IMR-90 (cell line): ENCODE measurements around the gene DBT. TPM values are rescaled to one million over a fixed set of nuclear protein-coding genes. Genes with fewer than 3 reads are reported as not detected.
A peak's percentile ranks its signal among the peaks of the same experiment; 100 is the strongest.
"Not testable (repeated sequence)": the region's sequence is repeated elsewhere in the genome, so short reads cannot be mapped to it uniquely, and the experiment has no call there.

Experiments used
- ATAC-seq: fragments of 200-7000 bp; cut with Tn5 transposase; 2 replicates; pipeline ENCODE4 v1.9.1; 2020; ENCODE audit warnings: low read depth, mild to moderate bottlenecking, moderate library complexity
- BruUV-seq: library from RNA; stranded (reverse); fragments of 400-500 nt; replicated peaks from 2 replicates; lab custom pipeline; 2021; lab: Mats Ljungman, UMichigan
- CTCF ChIA-PET: fragments of 300-600 bp; formaldehyde crosslinking; extraction: SDS; loops from one replicate; lab custom pipeline; 2021; ENCODE audit warnings: antibody characterized with exemption; lab: Yijun Ruan, JAX
- POLR2A ChIA-PET: fragments of 300-600 bp; sonication (Branson Sonifier 250); formaldehyde crosslinking; loops from one replicate; lab custom pipeline; 2022; ENCODE audit warnings: antibody characterized with exemption; ENCODE audit not compliant: unreplicated experiment; lab: Charles Lee
- DNase-seq: peaks from one replicate; pipeline ENCODE4 v3.0.0; 2013
- H2AFZ ChIP-seq: replicated peaks from 2 replicates; pipeline ENCODE3; 2013; ENCODE audit warnings: low read length, mild to moderate bottlenecking; ENCODE audit not compliant: poor library complexity
- H2AK5ac ChIP-seq: 2 replicates; pipeline ENCODE4 v1.6.1; 2013; ENCODE audit warnings: low read depth, low read length, inconsistent platforms
- H2AK9ac ChIP-seq: replicated peaks from 2 replicates; pipeline ENCODE3; 2013; ENCODE audit warnings: mild to moderate bottlenecking, low read depth, low read length, moderate library complexity; ENCODE audit not compliant: poor library complexity
- H2BK120ac ChIP-seq: 2 replicates; pipeline ENCODE4 v1.6.1; 2013; ENCODE audit warnings: low read depth, low read length, inconsistent platforms
- H2BK15ac ChIP-seq: 3 replicates; pipeline ENCODE4 v1.6.1; 2013; ENCODE audit warnings: low read depth, low read length, inconsistent platforms
- H2BK20ac ChIP-seq: 2 replicates; pipeline ENCODE4 v1.6.1; 2013; ENCODE audit warnings: low read depth, mild to moderate bottlenecking, inconsistent platforms, low read length, moderate library complexity
- H2BK5ac ChIP-seq: 2 replicates; pipeline ENCODE4 v1.6.1; 2013; ENCODE audit warnings: mild to moderate bottlenecking, low read depth, low read length, inconsistent platforms; ENCODE audit not compliant: poor library complexity, severe bottlenecking
- H3K14ac ChIP-seq: replicated peaks from 2 replicates; pipeline ENCODE4 v1.6.1; 2013; ENCODE audit warnings: low read depth, low read length, inconsistent platforms
- H3K18ac ChIP-seq: 2 replicates; pipeline ENCODE4 v1.6.1; 2013; ENCODE audit warnings: low read depth, low read length, control low read depth
- H3K23ac ChIP-seq: 2 replicates; pipeline ENCODE4 v1.6.1; 2013; ENCODE audit warnings: low read depth, low read length, inconsistent platforms
- H3K27ac ChIP-seq: 2 replicates; pipeline ENCODE4 v1.5.1; 2013; ENCODE audit warnings: mild to moderate bottlenecking, control low read depth, low read length; ENCODE audit not compliant: insufficient read depth
- H3K27me3 ChIP-seq: 2 replicates; pipeline ENCODE4 v1.6.1; 2013; ENCODE audit warnings: low read length; ENCODE audit not compliant: control insufficient read depth, insufficient read depth
- H3K36me3 ChIP-seq: 2 replicates; pipeline ENCODE4 v1.6.1; 2013; ENCODE audit warnings: low read length, mixed read lengths; ENCODE audit not compliant: control insufficient read depth, insufficient read depth
- H3K4ac ChIP-seq: 2 replicates; pipeline ENCODE4 v1.6.1; 2013; ENCODE audit warnings: low read depth, low read length, inconsistent platforms
- H3K4me1 ChIP-seq: 2 replicates; pipeline ENCODE4 v1.6.1; 2013; ENCODE audit warnings: low read length, mixed read lengths; ENCODE audit not compliant: control insufficient read depth, insufficient read depth
- H3K4me2 ChIP-seq: 2 replicates; pipeline ENCODE4 v1.6.1; 2013; ENCODE audit warnings: low read depth, mild to moderate bottlenecking, control low read depth, low read length, moderate library complexity
- H3K4me3 ChIP-seq: 2 replicates; pipeline ENCODE4 v1.5.1; 2013; ENCODE audit warnings: low read depth, mild to moderate bottlenecking, control low read depth, low read length, moderate library complexity; ENCODE audit not compliant: insufficient read depth
- H3K56ac ChIP-seq: 2 replicates; pipeline ENCODE4 v1.6.1; 2013; ENCODE audit warnings: low read length, inconsistent platforms; ENCODE audit not compliant: insufficient read depth; ENCODE audit errors: extremely low read depth
- H3K79me1 ChIP-seq, 2 experiments: 2 replicates each; pipeline ENCODE4 v1.6.1; 2013; ENCODE audit warnings: low read length in 2 of 2, inconsistent platforms in 1 of 2, low read depth in 1 of 2
- H3K9ac ChIP-seq: 2 replicates; pipeline ENCODE4 v1.6.1; 2013; ENCODE audit warnings: low read depth, low read length, control low read depth
- H3K9me1 ChIP-seq: 2 replicates; pipeline ENCODE4 v1.6.1; 2013; ENCODE audit warnings: low read length, inconsistent platforms; ENCODE audit not compliant: insufficient read depth
- H3K9me3 ChIP-seq: 2 replicates; pipeline ENCODE4 v1.6.1; 2013; ENCODE audit warnings: low read length; ENCODE audit not compliant: control insufficient read depth, insufficient read depth
- H4K20me1 ChIP-seq: 2 replicates; pipeline ENCODE4 v1.6.1; 2013; ENCODE audit warnings: low read length, inconsistent platforms; ENCODE audit not compliant: insufficient read depth
- H4K5ac ChIP-seq: 2 replicates; pipeline ENCODE4 v1.6.1; 2013; ENCODE audit warnings: mild to moderate bottlenecking, low read depth, low read length, control low read depth
- H4K8ac ChIP-seq, 2 experiments: 2 replicates each; pipeline ENCODE4 v1.6.1; 2013; ENCODE audit warnings: low read depth in 2 of 2, low read length in 2 of 2, control low read depth in 1 of 2, inconsistent platforms in 1 of 2
- H4K91ac ChIP-seq: 2 replicates; pipeline ENCODE4 v1.6.1; 2013; ENCODE audit warnings: low read depth, low read length, inconsistent platforms; ENCODE audit not compliant: insufficient read depth
- CEBPB ChIP-seq: IDR thresholded peaks from 2 replicates; pipeline ENCODE4 v1.6.1; 2012; ENCODE audit warnings: low read depth, low read length, improper control_type of control experiment
- WGBS, 2 experiments: methylation state at CpG; one replicate each; pipeline versions ENCODE4 v1.1.5 to v1.1.7; 2013; ENCODE audit warnings: missing lambda C conversion rate in 2 of 2; ENCODE audit not compliant: insufficient read length in 1 of 2; ENCODE audit errors: extremely low coverage in 2 of 2; 5-methylcytosine and 5-hydroxymethylcytosine counted together
- dilution Hi-C: fragments of 300-500 bp; cut with HindIII; formaldehyde crosslinking; loops from one replicate; pipeline ENCODE4 v1.14.3; 2018; ENCODE audit warnings: low sequenced_read_pairs; ENCODE audit not compliant: unreplicated experiment
- in situ Hi-C: fragments of 300-500 bp; cut with MboI; formaldehyde crosslinking; loops from 3 replicates; pipeline ENCODE4 v1.14.3; 2019; ENCODE audit warnings: low sequenced_read_pairs, inconsistent platforms, mixed read lengths
- intact Hi-C: fragments of 100-400 bp; cut with micrococcal nuclease; formaldehyde crosslinking; loops from 2 replicates; pipeline ENCODE4 v1.10.0; 2022
- polyA plus RNA-seq, 3 experiments: library from polyadenylated mRNA; depleted of rRNA; stranded (reverse); fragments of >200 nt; gene quantifications; 2 replicates each; pipeline ENCODE4 v1.2.3, GENCODE V29; 2012; ENCODE audit warnings: low replicate concordance in 1 of 3
- total RNA-seq: library from RNA; depleted of rRNA; stranded (reverse); fragments of >200 nt; gene quantifications from 2 replicates; pipeline ENCODE4 v1.2.3, GENCODE V29; 2012

Gene DBT
- total and polyA plus RNA-seq, 2 of the 4 experiments (the other 2 are of a cell fraction) = 3.4 to 3.8 TPM

GRCh38 chr1:100206301-100206700 is 43.3 kb downstream of the DBT start:
- H3K27me3 ChIP-seq = no peaks in the 10 kb centered on the region
- H3K4ac ChIP-seq = no peak overlapping the region
- no peak overlapping the region for H2BK20ac ChIP-seq
- ChIA-PET CTCF (no interaction called here), POLR2A (no interaction called here)
- H3K79me1 ChIP-seq = no peaks in the 10 kb centered on the region
- H2BK15ac ChIP-seq = no peak overlapping the region
- WGBS, 2 experiments = no CpG with 5 or more reads among the region's 2 CpGs
- no peaks in the 10 kb centered on the region for H3K9me1 ChIP-seq
- in situ Hi-C loops = no loop called here
- H4K5ac ChIP-seq = no peak overlapping the region
- H3K27ac ChIP-seq = no peak overlapping the region
- no peak overlapping the region for H3K14ac ChIP-seq
- H4K91ac ChIP-seq = no peak overlapping the region
- no peak overlapping the region for H3K9ac ChIP-seq
- no peak for TF ChIP-seq CEBPB
- no peak overlapping the region for H3K56ac ChIP-seq
- H3K36me3 ChIP-seq = peaks cover 7% of the 10 kb centered on the region
- no peaks in the 10 kb centered on the region for H3K9me3 ChIP-seq
- no peak overlapping the region for H3K23ac ChIP-seq
- H2AK9ac ChIP-seq = no peak overlapping the region
- no peak overlapping the region for H4K8ac ChIP-seq
- no peak overlapping the region for H3K4me2 ChIP-seq
- intact Hi-C loops = no loop called here
- no peak overlapping the region for H2AK5ac ChIP-seq
- H3K4me3 ChIP-seq = no peak overlapping the region
- no peak overlapping the region for H2AFZ ChIP-seq
- dilution Hi-C loops = no loop called here
- H4K20me1 ChIP-seq = no peaks in the 10 kb centered on the region
- ATAC-seq (no peak), DNase-seq (peak; percentile 45)
- no peak overlapping the region for H2BK120ac ChIP-seq
- no peak overlapping the region for H2BK5ac ChIP-seq
- H3K18ac ChIP-seq = no peak overlapping the region
- H3K4me1 ChIP-seq = no peaks in the 10 kb centered on the region
- BruUV-seq = no TSS peak

- H3K4ac ChIP-seq, H4K8ac ChIP-seq, H2BK120ac ChIP-seq, in situ Hi-C loops, intact Hi-C loops, H3K4me3 ChIP-seq, H3K18ac ChIP-seq, H4K91ac ChIP-seq, H2BK15ac ChIP-seq, H4K5ac ChIP-seq, H2BK5ac ChIP-seq, H3K4me2 ChIP-seq, H4K20me1 ChIP-seq, H3K56ac ChIP-seq, dilution Hi-C loops, DNase-seq, H2BK20ac ChIP-seq, H2AK5ac ChIP-seq, H3K14ac ChIP-seq, ATAC-seq, BruUV-seq, CTCF ChIA-PET, H3K4me1 ChIP-seq, H3K27me3 ChIP-seq, H3K79me1 ChIP-seq, H3K9ac ChIP-seq, H2AK9ac ChIP-seq, H3K23ac ChIP-seq, H3K9me3 ChIP-seq, H3K27ac ChIP-seq, H2AFZ ChIP-seq, H3K36me3 ChIP-seq, POLR2A ChIA-PET, H3K9me1 ChIP-seq: not testable (repeated sequence)
- WGBS, 2 experiments = no CpG with 5 or more reads among the region's 2 CpGs
Observed at GRCh38 chr1:100205593-100205992, 44.0 kb downstream of the DBT start.
